Omental fat pad (tissue), 4 donors: Measurements from ENCODE around the gene MACROD2. TPM values are rescaled to one million over a fixed set of nuclear protein-coding genes. Genes with fewer than 3 reads are reported as not detected.

Experiments used
- ATAC-seq: fragments of 150-250 bp; one replicate; pipeline ENCODE4 v1.9.1; 2016; ENCODE audit warnings: mild to moderate bottlenecking, moderate library complexity; ENCODE audit not compliant: low FRiP score
- DNase-seq: peaks from one replicate; pipeline ENCODE4 v3.0.0-alpha.2; 2019; ENCODE audit warnings: low spot score
- total RNA-seq, 4 donors: library from RNA; depleted of rRNA; stranded (reverse); fragments of >200 nt; gene quantifications; one replicate each; pipeline ENCODE4 v1.1.0, GENCODE V29; 2016
- TF ChIP-seq, protein P1 (sequence below), 3 donors: fragments of 450-650 bp; IDR thresholded peaks; one replicate each; pipeline ENCODE4 v1.5.1; 2016 to 2017; ENCODE audit warnings: antibody characterized with exemption in 3 of 3, mild to moderate bottlenecking in 3 of 3, moderate library complexity in 2 of 3

MACROD2 gene
- total RNA-seq, 4 donors from 2014 or later, result 6.8 to 54.1 (median 7.4) TPM

DNA sequence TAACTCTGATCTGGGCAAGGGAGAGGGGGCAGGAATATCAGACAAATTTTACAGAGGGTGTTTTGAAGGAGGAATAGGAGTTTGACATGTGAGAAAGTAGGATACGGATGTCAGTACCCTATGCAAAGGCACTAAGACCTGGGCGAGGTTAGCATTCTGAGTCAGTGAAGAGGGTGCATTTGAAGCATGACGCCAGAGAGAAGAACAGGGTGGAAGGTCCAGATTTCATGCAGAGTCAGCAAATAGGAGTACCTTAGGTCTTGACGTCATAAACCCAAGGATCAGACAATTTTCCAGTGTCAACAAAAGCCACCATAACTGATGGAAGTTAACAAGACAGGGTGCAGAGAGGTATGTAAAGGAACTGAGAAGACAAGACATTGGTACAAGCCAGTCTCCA is 1738.7 kb downstream of the MACROD2 start:
- ATAC-seq (no peak), DNase-seq (no peak)
- TF ChIP-seq, protein P1, sequence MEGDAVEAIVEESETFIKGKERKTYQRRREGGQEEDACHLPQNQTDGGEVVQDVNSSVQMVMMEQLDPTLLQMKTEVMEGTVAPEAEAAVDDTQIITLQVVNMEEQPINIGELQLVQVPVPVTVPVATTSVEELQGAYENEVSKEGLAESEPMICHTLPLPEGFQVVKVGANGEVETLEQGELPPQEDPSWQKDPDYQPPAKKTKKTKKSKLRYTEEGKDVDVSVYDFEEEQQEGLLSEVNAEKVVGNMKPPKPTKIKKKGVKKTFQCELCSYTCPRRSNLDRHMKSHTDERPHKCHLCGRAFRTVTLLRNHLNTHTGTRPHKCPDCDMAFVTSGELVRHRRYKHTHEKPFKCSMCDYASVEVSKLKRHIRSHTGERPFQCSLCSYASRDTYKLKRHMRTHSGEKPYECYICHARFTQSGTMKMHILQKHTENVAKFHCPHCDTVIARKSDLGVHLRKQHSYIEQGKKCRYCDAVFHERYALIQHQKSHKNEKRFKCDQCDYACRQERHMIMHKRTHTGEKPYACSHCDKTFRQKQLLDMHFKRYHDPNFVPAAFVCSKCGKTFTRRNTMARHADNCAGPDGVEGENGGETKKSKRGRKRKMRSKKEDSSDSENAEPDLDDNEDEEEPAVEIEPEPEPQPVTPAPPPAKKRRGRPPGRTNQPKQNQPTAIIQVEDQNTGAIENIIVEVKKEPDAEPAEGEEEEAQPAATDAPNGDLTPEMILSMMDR (IDR thresholded peaks at IDR 0.05), result no peak

DNA sequence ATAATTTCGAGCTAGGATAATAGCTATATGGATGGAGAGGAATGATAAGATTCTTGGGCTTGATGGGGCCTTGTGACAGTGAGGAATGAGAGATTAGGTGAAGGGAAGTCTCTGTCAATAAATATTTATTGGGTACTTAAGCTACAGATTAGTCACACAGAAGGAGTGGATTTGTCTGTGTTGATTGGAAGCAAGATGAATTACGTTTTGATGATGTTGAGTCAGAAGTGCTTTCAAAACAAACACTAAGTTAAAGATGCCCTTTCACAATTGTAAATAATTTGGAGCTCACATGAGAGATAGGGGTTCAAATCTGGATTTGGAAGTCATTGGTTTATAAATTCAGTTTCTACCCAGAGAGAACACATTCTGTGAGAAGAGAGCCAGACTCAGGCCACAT is 1743.7 kb downstream of the MACROD2 start:
- DNase-seq (no peak), ATAC-seq (no peak)
- TF ChIP-seq, protein P1 (IDR thresholded peaks at IDR 0.05), result no peak

DNA sequence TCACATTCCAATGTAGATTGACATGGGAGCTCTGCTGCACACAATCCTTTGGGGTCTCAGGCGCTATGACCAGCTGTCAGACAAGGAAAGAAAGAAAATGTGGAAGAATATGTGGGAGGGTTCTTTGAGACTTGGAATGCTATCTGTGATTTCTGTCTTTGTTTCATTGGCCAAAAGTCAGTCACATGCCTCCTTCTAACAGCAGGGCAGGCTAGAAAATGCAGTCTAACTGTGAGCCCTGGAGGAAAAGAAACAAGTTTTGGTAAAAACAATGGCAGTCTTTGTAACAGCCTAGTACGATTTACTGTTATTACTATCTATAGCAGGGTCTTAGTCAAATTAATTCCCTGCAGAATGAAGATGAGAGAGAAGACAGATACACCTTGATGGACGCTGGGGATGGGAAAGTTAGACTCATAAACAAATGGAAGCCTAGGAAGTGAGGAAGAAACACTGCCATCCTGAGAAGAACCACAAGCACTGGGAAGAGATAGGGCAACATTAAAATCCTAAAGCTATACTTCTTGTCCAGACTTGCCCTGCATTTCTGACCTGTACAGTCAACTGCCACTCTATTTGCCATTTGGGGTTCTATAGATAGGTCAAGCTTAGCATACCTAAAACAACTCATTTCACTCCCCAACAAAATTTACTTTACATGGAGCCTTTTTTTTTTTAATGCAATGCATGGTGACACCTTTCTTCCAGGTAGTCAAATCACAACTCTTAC is 1744.9 kb downstream of the MACROD2 start:
- TF ChIP-seq, protein P1 (IDR thresholded peaks at IDR 0.05), result no peak
- DNase-seq, result no peak
- ATAC-seq, result no peak

DNA sequence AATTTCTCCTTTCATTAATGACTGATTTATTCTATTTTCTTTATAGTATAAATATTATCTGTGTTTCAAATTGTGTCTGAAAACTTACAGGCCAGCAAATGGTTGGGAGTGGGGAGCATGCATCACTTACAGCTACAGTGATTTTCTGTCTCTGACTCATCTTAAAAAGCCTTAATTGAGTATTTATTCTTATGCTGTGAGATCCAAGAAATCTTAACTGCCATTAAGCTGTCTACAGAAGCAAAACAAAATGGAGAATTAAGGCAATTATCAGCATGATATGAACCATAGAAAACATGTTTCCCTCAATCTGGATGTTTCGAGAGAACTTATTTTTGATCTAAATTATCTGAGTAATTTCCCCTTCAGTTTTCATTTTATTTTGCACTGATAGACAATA is 1746.8 kb downstream of the MACROD2 start:
- TF ChIP-seq, protein P1 (IDR thresholded peaks at IDR 0.05), result no peak
- no peak for ATAC-seq
- no peak for DNase-seq

DNA sequence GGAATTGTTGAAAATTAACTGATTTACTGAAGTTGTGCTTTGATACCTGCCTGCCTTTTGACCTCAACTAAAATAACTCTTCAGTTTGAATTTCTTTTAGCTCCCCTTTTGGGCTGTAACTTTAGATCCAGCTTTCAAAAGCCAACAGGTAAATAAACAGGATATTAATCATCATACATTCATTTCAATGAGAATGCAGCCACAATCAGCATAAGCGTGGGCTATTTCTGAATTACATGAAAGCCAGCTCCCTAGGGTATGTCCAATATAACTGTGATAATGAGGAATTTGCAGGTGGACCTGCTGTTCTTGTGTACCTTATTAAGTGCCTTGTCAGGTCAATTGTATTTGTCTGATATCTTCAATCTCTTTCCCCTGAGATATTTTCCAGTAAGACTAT is 1747.3 kb downstream of the MACROD2 start:
- TF ChIP-seq, protein P1 (IDR thresholded peaks at IDR 0.05), result no peak
- DNase-seq (no peak), ATAC-seq (no peak)

DNA sequence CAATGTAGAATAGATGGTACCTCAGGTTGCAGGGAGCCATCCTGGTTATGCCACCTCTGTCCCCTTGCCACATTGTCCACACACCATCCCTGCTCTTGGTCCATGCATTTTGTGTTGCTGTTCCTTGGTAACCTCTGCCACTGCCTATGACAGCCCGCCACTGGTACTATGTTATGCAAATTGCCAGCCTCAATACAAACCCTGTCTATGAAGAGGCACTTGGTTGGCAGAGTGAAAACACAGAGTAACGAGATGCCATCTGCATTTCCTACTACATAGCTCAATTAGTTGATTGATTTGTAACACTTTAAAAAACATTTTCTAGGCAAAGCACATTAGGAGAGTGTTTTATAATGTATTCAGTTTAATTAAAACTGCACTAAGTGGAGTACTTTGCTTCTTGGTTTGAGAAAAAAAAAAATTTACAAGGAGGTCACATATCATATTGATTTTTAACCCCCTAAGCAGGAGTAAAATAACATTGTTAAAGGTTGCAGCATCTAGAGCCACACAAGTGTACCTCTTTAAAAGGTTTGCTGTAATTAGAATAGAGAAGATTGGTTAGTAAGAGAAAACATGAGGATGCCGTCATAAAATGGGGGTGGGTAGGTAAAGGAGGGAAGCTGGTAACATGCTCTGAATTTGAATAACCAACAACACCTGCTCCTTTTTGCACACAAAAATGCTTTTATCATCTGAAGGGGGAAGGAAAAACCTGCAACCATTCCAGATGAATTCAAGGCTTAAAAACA is 1760.9 kb downstream of the MACROD2 start:
- ATAC-seq (no peak), DNase-seq (no peak)
- TF ChIP-seq, protein P1 (IDR thresholded peaks at IDR 0.05), result no peak

DNA sequence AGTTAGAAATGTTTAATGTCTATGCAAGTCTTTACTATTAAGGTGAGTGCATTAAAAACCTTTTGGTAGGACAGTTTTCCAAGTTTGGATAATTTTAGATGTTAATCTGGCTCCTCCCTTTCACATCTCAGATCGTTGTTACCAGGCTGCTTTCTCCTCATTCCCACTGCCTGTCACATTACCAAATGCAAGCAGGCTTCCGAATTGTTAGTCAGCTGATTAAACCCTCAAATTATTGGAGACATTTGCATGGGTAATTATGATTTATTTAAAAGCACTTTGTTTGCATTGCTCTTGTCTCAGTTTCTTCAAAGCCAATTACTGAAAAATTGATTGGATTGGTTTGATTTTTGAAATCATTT is 1761.4 kb downstream of the MACROD2 start:
- TF ChIP-seq, protein P1 (IDR thresholded peaks at IDR 0.05), result no peak
- ATAC-seq, result no peak
- no peak for DNase-seq
